Stimulated activated CD4-positive, alpha-beta T cell treated with anti-CD3 and anti-CD28 coated beads, Interleukin-4, amount 100 ng/mL, for 48 hours (primary cell): ENCODE data around the gene ARF6.
"Not testable (repeated sequence)": the region's sequence is repeated elsewhere in the genome, so short reads cannot be mapped to it uniquely, and the experiment has no call there.

Experiments used
- DNase-seq, 2 donors: peaks; one replicate each; pipeline ENCODE4 v3.0.0-alpha.2; 2020; ENCODE audit warnings: low read depth in 2 of 2

The ARF6 gene

DNA sequence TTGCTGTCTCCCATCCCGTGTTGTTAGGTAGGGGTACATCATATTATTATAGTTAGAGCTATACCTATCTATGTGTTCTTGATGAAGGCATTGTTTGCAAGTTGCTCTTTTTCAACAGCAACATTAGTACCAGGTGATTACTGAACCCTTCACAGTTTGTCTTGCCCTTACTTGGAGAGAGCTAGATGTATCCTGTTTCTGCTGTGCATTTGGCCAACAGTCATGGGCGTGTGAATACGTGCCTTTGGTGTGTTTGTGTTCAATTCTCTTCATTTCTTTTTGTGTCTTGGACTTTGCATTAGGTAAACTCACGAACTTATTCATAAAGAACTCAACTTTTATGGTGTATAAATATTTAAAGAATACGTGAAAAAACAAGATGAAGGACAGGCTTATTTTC lies 14.3 kb downstream of the ARF6 start:
- DNase-seq, result no peak

DNA sequence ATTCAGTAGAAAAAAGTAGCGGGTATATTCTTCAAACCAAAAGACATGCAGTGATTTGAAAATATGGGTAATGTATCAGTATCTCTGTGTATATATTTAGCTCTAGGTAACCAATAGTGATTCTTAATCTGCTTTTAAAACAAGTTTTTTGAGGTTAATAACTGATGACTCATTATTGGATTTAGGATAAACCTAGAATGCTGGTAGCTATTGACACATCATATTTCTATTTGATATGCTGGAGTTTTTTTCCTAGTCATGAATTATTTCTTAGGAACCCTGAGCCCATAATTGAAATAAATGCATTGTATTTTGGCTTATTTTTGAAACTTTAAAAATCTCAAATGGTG lies 15.5 kb downstream of the ARF6 start:
- DNase-seq, result no peak

DNA sequence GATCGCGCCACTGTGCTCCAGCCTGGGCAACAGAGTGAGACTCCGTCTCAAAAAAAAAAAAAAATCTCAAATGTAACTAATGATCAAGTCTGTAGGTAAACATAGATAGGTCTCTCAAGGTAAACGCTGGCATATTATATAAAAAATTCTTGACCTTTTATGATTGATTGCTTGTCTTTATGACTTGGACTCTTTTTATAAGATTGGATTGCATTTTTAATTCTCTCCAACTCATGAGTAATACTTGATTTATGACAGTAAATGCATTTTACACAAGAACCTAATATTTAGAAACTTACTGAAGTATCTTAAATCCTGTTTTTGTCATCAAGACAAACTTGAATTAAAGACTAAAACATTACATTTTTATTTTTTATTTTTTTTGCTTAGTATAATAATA lies 16.1 kb downstream of the ARF6 start:
- DNase-seq, result no peak

DNA sequence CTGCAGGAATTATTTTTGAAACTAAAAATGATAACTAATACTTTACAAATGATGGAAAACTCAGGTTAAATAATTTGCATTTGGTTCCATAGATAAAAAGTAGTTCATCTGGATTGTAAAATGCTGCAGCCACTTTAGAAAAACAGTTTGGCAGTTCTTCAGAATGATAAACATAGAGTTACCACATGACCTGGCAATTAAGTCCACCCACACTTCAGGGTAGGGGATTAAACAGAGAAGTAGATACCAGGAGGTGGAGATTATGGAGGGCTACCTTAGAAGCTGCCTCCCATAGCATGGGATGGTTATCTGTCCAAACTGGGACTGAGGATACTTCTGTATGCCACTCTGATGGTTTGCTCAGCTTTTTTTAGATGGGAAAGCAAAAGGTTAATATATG lies 22.2 kb downstream of the ARF6 start:
- DNase-seq, result no peak

DNA sequence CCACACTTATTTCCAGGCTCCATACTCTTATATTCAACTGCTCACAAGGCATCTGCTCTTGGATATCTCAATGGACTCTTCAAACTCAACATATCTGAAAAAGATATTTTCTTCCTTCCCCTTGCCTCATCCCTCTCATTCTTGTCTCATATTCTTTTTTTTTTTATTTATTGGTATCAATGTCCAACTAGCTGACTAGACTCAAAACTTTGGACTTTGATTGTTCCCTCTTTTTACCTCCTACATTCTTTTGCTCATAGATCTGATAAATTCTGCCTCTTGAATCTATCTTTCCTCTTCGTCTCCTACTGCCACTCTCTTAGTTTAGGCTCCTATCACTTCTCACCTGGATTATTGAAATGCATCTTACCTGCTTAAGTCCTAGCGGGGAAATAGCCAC lies 25.8 kb downstream of the ARF6 start:
- no peak for DNase-seq

DNA sequence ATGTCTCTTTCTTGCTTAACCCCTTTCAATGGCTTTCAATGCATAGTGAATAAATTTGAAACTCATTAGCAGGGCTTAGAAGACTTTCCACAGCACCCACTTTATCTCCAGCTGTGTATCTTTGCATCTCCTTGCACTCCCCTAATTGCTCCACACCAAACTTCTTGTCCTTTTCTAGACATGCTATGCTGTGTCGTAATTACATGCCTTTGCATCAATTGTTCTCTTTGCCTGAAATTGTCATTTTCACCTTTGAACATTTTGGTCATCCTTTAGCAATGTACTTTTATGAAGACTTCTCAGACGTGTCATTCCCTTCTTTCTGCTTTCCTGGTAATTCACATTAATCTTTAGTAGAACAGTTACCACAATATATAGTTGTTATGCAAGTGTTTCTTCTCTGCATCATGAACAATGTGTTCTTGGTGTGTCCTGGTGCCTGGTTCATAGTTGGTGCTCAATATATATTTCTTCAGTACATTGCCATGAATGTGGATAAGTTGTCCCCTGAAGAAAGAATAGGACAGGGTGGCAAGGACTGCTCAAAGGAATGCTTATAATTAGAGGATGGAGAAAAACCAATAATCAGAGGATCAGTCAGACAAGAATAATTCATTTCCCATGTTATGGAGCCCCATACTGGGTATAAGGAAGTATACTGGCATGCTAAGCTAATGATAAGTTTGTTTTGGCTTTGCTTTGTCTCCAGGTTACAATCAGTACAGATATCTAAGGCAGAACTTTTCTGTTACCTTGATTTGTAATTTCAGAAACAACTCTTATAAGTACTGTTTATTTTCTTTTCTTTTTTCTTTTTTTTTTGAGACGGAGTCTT lies 27.2 kb downstream of the ARF6 start:
- no peak for DNase-seq

DNA sequence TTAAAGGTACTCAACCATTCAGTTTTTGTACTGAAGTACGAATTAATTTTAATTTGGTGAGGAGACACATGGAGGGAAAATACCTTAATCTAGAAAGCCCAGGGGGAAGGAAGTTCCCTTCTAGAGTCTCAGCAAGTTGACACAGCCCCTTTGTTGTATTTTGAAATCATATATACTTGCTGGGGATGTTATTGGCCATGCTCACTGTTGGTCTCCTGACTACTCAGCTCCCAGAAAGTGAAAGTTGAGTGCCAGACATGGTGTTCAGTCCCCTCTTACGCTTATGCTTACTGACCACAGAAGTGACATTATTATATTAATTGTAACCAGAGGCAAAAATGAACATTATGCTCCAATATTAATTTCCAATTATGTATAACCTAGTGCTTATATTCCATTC lies 28.1 kb downstream of the ARF6 start:
- no peak for DNase-seq

DNA sequence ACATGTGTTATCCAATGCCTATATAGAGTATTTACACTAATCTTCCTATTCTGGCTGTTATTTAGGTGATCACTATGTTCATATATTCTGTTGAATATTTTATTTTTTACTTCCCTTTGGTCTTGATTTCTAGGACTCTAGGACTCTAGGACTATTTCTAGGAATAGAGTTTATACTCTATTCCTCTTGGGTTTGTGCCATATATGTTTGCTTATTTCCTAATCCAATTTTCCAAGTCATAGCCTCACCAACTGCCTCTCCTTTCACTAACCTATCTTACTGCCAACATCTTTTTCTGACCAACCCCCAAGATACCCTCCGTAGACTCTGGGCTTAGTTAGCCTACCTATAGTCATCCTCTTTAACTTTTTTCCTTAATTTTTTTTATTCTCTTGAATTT lies 28.5 kb downstream of the ARF6 start:
- no peak for DNase-seq

DNA sequence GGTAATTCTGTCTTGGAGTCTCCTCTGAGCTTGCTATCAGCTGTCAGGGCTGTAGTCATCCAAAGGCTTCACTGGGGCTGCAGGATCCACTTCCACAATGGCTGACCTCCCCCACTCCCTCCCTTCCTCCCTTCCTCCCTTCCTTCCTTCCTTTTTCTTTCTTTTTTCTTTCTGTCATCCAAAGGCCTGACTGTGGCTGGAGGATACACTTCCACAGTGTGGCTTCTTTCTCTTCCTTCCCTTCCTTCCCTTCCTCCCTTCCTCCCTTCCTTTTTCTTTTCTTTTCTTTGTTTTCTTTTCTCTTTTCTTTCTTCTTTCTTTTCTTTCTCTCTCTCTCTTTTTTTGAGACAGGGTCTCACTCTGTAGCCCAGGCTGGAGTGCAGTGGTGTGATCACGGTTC lies 30.6 kb downstream of the ARF6 start:
- DNase-seq, result no peak

DNA sequence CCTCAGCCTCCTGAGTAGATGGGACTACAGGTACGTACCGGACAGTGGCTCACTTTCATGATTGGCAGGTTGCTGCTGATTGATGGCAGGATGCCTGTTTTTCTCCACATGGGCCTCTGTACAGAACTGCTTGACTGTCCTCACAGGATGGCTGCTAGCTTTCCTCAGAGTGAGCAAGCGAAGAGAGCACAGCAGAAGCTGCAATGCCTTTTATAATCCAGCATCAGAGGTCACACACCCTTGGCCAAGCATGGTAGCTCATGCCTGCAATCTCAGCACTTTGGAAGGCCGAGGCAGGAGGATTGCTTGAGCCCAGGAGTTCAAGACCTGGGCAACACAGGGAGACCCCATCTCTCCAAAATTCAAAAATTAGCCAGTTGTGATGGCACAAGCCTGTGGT lies 31.0 kb downstream of the ARF6 start:
- no peak for DNase-seq

DNA sequence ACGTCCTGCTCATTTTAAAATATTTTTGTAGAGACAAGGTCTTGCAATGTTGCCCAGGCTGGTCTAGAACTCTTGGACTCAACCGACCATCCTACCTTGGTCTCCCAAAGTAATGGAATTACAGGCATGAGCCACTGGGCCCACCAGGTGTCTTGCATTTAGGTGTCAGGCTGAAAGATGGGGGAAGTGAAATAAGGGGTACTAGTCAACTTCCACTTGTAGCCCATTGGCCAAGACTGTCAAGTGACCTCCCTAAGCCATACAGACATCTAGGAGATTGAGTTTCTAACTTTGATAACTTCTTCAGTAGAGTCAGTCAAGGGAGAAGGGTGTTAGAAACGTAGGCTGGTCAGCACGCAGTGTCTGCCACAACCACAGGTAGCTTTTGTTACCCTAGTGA lies 32.0 kb downstream of the ARF6 start:
- DNase-seq, result no peak

DNA sequence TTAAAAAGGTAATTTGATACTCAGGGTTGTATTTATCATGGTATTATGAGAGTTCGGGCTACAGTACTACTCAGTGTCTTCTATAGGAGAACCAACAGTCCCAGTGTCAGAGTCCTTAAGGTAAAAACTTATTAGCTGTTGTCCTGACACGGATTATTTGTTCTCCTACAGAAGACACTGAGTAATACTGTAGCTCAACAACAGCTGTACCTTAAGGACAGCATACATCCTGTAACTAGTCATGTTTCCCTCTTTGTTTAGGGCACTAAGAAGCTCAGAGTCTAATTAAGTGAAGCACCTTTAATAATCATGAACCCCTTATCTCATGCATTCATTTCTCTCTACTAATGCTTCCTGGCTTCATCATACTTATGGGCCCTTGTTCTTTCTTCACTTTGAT lies 33.9 kb downstream of the ARF6 start:
- no peak for DNase-seq

DNA sequence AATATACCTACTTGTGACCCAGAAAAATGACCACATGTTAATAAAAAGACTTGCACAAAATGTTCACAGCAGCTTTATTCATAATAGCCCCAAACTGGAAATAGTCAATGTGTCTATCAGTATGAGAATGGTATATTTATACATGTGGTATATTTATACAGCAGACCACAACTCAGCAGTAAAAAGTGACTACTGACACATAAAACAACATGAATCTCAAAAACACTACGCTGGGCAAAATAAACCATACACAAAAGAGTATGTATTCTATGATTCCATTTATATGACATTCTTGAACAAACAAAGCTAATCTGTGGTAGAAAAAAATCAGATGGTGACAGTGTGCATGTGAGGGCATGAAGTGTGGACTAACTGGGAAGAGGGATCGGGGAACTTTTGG lies 35.1 kb downstream of the ARF6 start:
- DNase-seq, result no peak

DNA sequence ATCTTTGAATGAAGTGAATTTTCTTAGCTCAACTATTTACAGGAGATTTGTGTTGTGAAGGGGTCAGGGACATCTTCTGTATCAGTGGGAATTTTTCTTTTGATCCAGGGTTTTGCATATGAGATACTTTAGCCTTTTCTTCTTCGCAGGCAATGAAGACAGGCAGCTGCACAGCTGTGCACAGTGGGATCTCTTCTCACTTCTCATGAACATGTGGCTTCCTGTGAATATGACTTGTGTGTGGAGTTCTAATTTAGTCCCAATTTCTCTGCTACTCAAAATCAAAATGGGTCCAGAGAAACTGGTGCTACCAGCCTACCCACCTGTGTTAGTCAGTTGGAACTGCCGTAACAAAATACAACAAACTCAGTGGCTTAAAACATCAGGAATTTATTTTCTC lies 37.8 kb downstream of the ARF6 start:
- DNase-seq, result no peak

DNA sequence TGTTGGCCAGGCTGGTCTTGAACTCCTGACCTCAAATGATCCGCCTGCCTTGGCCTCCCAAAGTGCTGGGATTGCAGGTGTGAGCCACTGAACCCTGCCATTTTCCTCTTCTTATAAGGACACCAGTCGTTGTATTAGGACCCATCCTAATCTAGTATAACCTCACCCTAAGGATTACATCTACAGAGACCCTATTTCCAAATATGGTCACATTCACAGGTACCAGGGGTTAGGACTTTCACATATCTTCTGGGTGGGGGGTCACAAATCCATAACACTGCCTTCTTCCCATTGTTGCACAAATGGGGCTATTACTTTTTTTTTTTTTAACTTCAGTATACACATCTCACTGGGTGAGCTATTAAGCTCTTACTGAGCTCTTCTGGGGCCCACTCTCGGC lies 38.6 kb downstream of the ARF6 start:
- DNase-seq, result no peak

DNA sequence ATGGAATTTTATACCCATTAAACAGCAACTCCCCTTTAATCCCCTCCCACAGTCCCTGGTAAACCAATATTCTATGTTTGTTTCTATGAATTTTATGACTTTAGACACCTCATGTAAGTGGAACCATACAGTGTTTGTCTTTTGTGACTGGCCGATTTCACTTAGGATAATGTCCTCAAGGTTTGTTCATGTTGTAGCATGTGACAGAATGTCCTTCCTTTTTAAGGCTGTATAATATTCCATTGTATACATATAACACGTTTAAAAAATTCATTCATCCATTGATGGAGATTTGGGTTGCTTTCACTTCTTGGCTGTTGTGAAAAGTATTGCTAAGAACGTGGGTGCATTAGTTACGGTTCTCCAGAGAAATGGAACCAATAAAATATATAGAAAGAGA lies 40.2 kb downstream of the ARF6 start:
- no peak for DNase-seq

DNA sequence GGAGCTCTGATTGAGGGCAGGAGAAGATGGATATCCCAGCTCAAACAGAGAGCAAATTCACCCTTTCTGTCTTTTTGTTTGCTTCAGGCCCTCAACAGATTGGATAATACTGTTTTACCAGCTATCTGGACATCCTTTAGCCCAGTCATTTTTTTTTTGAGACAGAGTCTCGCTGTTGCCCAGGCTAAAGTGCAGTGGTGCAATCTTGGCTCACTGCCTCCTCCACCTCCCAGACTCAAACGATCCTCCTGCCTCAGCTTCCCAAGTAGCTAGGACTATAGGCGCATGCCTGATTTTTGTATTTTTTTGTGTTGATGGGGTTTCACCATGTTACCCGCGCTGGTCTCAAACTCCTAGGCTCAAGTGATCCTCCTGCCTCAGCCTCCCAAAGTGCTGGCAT lies 40.8 kb downstream of the ARF6 start:
- no peak for DNase-seq

DNA sequence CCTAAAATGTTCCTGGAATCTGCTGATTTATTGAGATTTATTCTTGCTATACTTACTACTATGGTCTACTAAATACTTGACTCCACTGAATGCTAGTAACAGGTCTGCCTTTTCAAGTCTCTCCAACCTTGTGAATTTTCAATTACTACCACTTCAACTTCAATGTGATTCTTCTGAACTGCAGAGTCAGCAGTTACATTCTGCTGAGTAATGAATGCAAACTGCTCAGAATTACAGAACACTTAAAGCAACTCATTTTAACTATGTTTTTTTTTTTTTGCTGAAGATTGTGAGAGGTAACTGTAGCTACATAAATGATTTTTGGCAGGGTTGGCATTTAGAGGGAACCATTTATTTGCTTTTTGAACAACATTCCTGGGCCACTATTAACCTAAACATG lies 41.8 kb downstream of the ARF6 start:
- no peak for DNase-seq

DNA sequence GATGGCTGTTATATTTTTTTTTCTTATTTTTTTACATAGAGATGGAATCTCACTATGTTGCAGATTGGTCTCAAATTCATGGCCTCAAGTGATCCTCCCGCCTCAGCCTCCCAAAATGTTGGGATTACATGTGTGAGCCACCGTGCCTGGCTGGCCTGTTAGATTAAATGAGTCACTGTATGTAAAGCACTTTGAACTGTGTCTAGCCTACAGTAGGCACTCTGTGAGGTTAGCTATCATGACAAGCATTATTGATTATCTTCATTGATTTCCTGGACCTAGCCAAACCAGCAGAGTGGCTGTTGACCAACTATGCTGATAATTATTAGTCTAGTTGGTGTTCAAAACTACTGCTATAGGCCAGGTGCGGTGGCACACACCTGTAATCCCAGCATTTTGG lies 42.6 kb downstream of the ARF6 start:
- no peak for DNase-seq

DNA sequence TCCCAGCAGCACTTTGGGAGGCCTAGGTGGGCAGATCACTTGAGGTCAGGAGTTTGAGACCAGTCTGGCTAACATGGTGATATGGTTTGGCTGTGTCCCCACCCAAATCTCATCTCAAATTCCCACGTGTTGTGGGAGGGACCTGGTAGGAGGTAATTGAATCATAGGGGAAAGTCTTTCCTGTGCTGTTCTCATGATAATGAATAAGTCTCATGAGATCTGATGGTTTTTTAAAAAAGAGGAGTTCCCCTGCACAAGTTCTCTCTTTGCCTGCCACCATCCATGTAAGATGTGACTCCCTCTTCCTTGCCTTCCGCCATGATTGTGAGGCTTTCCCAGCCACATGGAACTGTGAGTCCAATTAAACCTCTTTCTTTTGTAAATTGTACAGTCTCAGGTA lies 43.4 kb downstream of the ARF6 start:
- not testable (repeated sequence) for DNase-seq

DNA sequence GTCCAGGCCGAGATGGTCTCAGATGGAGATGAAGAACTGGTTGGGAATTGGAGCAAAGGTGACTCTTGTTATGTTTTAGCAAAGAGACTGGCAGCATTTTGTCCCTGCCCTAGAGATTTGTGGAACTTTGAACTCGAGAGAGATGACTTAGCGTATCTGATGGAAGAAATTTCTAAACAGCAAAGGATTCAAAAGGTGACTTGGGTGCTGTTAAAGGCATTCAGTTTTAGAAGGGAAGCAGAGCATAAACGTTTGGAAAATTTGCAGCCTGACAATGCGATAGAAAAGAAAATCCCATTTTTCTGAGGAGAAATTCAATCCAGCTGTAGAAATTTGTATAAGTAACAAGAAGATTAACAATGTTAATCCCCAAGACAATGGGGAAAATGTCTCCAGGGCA lies 44.0 kb downstream of the ARF6 start:
- DNase-seq, result not testable (repeated sequence)

DNA sequence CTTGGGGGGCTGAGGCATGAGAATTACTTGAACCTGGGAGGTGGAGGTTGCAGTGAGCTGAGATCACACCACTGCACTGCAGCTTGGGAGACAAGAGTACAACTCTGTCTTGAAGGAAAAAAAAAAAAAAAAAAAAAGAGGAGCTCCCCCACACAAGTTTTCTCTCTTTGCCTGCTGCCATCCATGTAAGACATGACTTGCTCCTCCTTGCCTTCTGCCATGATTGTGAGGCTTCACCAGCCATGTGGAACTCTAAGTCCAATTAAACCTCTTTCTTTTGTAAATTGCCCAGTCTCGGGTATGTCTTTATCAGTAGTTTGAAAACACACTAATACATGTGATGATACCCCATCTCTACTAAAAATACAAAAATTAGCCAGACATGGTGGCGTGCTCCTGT lies 46.3 kb downstream of the ARF6 start:
- not testable (repeated sequence) for DNase-seq

DNA sequence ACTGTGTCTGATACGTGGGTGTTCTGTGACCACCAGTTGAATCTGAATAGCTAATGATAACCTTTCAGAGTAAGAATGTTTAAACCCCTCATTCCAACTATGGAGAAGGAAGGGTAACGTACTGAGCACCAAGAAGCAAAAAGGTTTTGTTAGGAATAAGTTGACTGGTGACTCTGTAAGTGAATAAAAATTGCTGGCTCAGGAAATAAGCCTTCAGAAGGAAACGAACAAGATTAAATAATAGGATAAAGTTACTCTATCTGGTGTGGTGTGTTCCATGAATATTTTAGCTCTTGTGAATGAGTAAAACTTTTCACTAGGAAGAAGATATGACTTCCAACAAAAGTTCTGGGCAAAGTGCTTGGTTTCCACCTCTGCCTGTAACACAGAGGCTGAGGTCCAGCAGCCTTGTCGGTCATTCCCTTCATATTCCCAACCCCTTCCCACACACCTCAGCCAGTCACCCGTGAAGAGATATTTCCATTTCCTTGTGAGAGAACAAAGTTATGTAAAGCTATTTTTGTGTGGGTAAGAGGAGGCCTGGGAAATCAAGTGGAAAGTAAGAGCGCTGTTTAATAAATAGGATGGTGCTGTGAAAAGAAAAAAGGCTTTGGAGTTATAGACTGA lies 47.1 kb downstream of the ARF6 start:
- DNase-seq, result no peak
